HG02852 (cell line): ENCODE data around the gene OSM.

Experiments
- ATAC-seq: cut with Tn5 transposase; IDR thresholded peaks from one replicate; pipeline ENCODE4 v1.9.1; 2021; ENCODE audit warnings: mild to moderate bottlenecking, moderate library complexity; ENCODE audit not compliant: unreplicated experiment

The OSM gene

DNA sequence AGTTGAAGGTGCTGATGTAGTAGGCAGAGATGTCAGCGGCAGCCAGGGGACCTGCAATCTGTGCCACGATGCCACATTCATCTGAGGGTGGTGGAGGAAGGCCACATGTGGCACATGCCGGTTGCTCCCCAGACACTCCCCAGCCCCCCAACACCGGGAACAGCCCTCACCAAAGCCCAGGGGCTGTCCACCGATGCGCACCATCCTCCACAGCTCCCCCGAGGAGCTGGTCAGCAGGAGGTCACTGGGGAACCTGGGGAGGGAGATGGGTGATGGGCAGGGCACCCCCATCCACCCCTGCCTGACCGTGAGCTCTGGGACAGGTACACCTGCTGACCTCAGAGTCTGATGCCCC is 19.2 kb upstream of the OSM start:
- no peak for ATAC-seq

DNA sequence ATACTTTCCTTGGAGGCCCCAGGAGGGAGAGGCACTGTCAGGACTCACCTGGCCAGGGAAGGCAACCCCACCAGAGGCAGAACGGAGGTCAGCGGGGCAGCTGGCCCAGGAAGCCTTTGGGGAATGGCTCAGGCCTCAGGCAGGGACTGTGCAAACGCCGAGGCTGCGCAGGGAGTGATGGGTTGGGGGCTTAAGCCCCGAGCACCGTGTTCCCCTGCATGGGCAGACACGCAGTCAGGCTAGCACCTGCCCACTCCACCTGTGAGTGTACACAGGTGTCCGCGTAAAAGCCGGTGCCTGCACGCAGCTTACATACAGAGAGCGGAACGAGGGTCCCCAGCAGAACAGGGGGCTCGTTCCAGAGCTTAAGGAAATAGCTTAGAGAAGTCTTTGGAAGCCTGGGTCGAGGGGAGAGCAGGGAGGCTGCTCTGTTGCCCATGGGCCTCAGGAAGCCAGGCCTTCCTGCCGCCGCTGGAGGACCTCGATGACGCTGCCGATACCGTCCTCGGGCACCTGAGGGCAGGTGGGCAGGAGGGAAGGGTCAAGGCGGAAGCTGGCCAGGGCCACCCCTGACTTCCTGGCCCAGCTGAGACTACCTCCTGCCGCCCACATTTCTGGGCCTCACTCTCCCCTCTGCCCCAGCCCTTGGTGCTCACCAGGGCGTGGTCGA is 18.7 kb upstream of the OSM start:
- ATAC-seq, result no peak

DNA sequence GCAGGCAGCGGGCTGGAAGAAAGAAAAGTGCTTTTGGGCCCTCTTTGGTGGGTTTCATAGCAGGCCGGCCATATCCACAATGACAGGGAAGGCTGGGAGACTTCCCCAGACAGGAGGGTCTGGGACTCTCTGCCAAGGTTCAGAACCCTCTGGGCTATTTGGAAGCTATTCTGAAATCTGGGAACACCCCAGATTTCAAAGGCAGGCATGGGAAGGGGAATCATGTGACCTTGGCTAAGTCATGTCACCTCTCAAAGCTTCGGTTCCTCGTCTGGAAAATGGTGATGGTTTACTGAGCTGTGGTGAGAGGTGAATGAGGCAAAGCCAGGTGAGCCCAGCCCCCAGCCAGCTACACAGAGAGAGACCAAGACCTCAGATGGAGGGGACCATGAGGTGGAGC is 18.0 kb upstream of the OSM start:
- no peak for ATAC-seq

DNA sequence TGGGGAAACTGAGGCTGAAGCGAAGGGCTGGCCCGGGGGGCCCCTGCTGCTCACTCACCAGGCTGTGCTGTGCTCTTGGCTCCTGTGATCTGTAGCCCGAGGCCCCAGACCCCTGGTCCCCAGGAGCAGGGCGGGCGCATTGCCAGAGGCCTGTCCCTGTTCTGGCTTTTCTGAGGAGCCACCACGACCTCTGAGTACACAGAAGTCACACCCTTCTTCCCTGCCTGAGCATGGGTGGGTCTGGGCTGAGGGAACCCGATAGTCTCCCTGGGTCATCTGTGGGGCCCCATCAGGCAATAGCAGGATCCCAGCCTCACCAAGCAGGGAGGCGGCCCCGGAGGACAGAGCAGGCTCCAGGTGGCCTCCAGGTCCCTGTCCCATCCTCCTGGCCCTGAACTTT is 17.5 kb upstream of the OSM start:
- no peak for ATAC-seq

DNA sequence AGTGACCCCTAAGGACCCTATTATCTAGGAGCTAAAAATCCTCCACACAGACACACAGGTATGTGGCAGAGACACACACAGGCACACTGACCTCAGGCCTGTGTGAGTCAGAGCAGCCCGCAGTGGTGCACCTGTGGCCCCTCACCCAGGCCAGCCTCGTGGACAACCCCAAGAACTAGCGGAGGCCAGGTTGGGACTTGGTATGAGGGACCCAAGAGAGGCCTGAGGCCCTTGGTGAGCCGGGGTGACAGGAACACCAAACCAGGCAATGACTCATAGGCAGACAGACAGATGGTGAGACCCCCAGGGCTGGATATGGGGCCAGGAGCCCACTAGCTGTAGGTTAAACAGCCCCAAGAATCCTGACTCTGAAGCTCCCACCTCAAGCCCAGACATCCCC is 16.7 kb upstream of the OSM start:
- ATAC-seq, result no peak

DNA sequence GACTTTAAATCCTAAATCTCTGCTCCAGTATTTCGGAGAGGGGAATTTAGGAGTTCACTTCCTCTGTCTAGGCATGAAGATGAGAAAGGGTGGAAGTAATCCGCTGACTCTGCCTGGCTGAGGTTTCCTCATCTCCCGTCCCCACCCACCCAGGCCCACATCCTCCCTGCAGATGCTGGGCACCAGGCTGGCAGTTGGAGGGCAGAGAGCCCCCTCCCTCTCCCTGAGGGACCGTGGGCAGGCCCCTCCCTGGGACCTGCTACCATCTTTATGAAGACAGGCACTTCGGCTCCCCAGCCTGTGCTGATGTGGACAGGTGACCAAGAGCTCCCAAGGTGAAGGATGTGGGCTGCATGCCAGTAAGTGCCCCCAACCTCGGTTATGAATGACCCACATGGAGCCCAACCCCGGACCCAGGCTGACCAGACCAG is 16.0 kb upstream of the OSM start:
- no peak for ATAC-seq

DNA sequence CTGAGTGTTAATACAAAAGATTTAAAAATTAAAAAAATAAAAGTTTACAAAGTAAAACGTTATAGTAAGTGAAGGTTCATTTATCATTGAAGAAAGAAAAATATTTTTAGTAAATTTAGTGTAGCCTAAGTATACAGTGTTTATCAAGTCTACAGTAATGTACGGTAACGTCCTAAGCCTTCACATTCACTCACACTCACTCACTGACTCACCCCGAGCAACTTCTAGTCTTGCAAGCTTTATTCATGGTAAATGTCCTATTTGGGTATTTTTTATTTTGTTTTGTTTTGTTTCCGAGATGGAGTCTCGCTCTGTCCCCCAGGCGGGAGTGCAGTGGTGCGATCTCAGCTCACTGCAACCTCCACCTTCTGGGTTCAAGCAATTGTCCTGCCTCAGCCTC is 13.9 kb upstream of the OSM start:
- no peak for ATAC-seq

DNA sequence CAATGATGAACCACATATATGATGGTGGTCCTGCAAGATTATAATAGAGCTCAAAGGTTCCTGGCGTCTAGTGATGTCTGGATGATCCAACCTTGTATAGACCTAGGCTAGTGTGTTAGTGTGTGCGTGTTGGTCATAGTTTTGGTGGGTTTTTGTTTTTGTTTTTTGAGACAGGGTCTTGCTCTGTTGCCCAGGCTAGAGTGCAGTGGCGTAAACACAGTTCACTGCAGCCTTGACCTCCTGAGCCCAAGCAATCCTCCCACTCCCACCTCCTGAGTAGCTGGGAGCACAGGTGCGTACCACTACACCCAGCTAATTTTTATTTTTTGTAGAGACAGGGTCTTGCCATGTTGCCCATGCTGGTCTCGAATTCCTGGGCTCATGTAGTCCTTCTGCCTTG is 13.3 kb upstream of the OSM start:
- no peak for ATAC-seq

DNA sequence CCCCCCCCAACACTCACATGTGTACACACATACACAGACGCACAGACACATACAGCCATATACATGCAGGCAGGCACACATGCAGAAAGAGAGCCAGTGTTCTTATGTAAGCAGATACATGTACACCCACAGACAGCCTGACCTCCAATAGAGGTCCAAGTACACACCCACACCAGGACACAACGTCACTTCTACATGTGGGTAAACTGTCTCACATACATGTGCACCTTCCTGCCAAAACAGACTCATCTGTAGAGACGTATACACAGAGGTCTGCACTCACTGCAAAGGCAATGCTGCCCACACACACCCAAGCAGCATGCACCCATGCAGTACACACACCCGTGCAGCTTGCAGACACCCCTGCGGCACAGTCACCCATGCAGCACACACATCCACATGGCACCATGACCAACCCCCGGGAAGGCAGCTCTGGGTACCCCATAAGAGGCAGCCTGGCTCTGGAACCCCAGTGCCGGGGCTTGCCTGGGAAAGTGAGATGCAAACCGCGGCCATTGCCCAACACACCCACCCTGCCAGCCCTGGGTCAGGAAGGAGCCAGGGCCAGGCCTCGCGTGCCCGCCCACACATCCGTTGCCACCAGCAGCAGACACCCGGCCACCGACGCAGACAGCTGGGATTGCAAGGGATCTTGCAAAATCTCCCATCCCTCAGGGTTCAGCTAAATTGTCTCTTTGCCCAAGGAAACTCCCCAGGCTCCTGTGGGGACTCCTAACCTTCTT is 12.6 kb upstream of the OSM start:
- ATAC-seq, result no peak

DNA sequence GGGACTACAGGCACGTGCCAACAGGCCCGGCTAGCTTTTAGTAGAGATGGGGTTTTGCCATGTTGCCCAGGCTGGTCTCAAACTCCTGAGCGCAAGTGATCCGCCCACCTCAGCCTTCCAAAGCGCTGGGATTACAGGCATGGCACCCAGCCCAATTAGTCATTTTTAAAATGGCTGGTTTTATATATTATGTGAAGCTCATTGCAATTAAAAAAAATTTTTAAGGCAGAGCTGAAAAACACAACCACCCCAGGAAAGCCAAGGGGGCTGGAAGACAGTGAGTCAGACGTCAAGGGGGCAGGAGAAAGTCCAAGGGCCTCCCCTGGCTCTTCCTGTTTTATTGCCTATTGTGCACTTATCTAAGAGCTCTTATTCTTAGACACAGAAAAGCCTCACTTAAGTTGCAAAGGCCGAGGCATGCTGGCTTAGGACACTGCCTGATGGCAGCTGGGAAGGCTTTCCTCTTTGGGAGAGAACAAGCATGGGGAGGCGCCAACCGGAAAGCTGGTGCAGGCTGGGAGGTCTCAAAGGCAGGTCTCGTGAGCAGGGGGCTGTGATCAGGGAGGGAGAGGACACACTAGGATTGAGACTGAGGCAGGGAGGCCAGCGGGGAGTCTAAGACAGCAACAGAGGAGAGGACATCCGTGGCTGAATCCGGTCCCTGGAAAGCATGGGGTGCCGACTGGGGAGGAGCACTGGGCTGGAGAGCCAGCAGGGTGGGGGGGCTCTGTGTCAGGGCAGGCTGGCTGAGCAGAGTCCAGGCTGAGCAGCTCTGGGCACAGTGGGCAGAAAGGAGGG is 11.1 kb upstream of the OSM start:
- no peak for ATAC-seq

DNA sequence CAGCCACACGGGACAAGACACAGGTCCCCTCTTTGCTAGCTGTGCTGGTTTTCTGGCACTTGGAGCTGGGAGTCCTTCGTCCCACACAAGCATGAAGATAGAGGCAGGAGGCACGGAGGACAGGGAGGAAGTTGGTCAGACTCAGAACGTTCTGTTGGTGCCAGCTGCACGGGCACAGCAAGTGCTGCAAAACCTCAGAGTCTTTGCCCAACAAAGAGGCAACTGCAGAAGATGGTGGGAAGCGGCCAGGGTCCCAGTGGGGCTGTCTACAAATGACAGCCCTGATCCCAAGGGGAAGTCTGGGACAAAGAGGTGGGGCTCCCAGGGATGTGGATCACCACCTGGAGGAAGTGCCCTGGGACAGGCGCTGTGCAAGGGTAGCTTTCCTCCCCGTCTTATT is 9.4 kb upstream of the OSM start:
- no peak for ATAC-seq

DNA sequence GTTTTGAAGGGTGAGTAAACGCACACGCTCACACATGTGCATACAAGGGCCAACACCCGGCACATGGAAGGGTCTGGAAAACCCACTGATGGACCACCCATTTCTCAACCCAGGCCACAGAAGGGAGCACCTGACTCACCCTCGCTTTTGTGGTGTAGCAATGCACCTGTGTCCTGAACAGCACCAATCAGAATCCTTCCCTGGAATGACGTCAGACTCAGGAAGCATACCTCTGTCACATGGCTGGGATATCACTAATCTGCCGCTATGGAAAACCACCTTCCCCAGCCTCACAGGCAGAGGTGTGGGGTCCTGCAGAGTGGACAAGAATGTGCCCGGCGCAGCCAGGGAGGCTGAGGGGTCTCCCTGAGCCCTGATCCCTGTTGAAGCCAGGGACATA is 9.0 kb upstream of the OSM start:
- no peak for ATAC-seq

DNA sequence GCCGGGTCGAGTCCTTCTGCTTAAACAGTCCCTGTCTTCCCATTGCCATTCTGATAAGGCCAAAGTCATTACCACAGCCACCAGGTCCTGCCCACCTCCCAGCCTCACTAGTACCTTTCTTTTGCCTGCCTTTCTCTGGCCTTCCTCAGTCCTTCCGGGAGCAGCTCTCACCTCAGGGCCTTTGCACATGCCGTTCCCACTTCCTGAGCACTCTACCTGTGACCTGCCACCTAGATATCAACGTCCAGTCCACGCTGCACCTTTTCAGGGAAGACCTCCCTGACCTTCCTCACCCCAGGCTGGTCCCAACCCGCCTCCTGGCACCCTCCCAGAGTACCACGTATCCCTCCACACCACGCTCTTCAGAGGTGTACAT is 7.8 kb upstream of the OSM start:
- no peak for ATAC-seq

DNA sequence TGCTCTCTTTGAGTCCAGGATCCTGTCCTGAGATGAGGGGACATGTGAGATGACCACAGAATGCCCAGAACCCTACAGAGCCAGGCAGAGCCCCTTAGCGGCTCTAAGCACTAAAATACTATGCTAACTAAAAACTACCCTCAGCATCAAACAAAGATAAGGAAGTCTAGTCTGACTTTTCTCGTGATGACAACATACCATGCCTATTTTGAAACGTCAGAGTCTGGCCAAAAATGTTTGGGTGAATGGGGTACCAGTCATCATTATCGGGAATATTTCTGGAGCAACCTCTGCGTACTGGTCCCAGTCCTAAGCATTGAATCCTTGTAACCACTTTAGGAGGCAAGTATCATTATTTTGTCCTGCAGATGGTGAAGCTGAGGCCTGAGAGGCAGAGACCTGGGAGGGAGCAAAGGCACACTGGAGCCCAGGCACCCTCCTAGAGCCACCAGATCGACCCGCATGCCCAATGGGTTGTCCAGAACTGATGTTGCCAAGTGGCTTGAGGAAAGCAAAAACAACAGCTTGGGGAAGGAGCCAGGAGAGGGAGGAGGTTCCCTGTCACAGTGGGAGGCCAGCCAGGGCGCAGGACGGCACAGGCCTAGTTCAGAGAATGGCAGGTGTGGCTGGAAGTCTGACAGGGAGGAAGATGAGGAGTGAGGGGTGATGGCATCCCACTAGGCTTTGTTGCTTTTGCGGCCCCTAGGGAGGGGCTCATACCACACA is 7.2 kb upstream of the OSM start:
- no peak for ATAC-seq

DNA sequence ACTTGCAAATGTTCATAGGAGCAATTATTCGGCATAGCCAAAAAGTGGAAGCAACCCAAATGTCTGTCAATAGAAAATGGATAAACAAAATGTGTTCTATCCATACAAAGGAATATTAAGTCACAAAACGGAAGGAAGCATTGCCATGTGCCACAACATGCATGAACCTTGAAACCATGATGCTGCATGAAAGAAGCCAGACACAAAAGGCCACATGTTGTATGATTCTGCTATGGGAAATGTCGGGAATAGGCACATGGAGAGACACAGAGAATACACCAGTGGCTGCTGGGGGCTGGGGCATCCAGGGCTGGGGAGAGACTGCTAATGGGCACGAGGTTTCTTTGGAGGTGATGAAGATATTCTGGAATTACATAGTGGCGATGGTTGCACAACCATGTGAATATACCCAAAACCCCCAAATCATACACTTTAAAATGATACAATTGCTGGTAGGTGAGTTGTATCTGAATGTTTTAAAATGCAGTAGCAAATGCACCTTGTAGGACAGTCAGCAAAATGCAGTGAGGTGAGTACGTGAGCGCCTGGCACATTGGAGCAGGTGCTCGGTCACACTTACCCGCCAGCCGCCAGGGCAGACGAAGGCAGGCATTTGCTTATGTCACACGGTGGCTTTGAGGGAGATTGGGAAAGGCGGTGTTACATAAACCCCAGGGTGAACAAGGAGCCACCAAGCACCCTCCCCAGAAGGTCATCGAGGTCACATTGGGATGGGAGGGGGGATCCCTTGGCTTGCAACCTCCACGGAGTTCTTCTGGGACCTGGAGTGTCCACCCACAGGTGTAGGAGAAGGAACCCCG is 6.3 kb upstream of the OSM start:
- no peak for ATAC-seq

DNA sequence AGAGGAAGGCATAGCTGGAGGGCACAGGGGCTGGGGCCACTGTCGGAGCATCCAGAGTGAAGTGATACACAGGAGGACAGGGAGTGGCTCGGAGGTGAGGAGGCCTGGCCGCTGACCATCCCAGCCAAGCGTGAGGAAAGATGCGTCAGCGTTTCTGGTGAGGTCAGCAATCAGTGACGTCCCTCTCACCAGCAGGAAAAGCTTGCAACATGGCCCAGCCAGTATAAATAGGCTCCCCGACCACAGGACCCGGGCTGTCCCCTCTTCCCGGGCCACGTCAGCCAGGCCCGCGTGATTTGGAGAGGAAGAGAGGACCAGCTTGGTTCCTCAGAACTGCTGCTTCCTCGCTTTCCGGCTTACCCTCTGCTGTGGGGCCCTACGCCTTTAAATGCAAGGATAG is 4.2 kb upstream of the OSM start:
- ATAC-seq, result no peak

DNA sequence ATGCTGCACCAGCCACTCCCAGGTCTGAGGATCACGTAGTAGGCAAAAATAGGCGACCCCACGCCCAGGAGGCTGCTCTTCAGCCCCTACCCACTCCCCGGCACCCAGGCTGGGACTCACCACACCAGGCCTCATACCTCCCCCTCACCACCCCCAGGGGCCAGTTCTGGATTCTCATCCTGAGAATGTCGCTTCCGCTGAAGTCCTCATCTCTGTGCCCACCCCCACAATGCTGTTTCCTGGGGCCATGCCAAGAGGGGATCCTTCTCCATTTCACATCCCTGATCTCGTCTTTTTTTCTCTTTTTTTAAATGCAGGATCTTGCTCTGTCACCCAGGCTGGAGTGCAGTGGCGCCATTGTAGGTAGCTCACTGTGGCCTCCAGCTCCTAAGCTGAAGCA is 1.7 kb upstream of the OSM start:
- no peak for ATAC-seq

DNA sequence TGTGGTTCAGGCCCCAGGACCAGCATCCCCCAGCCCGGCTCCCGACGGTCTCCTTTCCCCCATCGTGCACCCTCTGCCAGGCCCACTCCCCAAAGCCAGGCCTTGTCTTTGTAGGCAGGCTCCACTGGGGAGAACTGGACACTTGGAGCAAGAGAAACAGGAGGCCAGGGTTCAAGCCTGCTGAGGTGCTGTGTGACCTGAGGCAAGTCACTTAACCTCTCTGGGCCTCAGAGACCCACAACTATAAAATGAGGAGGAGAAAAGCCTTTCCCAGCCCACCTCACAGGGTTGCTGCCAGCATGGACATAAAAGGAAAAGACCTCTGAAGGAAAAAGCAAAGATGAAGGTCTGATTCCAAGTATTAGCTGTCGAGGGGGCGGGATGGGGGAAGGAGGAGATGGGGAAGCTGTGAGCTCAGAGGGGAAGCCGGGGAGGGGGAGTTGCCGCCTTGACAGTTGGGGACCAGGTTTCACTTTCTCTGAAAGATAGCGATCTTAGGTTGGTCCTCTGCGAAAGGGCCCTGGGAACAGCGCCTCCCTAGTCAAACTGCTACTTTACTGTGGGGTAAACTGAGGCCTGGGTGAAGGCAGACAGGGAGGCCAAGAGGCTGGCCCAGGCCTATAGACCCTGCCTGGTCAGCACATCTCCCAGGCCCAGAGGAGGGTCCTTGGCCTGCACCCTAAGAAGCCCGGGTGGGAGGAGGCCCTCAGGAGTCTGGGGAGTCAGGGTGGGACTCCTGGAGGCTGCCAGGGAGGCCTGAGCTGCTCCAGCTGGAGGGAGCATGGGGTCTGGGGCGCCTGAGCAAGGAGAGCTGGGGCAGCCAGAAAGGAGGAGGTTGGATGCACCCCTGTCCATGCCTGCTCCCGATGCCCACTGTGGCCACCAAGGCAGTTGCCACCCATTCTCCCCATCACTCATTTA is 991 bp upstream of the OSM start:
- ATAC-seq, result no peak

DNA sequence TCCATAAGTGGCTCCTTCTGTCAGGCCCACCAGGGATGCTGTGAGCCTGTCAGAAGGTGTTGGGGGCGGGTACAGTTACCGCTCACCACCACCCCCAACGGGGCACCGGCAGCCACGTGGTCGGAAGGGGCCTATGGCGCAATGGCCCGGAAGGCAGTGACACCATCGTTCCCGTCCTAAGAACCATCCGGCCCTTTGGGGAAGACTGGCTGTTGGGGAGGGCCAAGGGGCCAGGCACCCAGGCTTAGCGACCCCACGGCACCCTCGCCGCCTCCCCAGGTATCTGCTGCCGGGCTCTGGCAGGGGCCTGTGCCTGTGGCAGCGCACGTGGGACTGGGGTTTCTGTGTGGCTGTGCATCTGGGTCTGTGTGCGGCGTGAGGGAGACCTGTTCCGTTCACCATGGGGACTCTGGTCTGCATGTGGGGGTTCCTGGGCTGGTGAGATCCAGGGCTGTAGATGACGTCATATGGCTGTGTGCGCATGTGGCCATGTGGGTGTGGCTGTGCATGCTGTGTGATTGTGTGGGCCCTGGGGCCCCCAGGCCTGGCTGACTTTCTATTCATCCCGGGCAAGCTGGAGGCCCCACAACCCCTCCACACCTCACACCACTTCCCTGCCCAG is 717 bp downstream of the OSM start:
- peak; percentile 75 for ATAC-seq
